GM18508 (cell line): ENCODE results near the gene EFCAB11.

Experiments used
- ATAC-seq: cut with Tn5 transposase; IDR thresholded peaks from one replicate; pipeline ENCODE4 v1.9.1; 2021; ENCODE audit warnings: moderate number of reproducible peaks; ENCODE audit not compliant: insufficient read depth, unreplicated experiment

The EFCAB11 gene

GRCh38 chr14:89781046-89781445 is 173.5 kb downstream of the EFCAB11 start:
- ATAC-seq, result no peak

- ATAC-seq, result no peak
Measured at GRCh38 chr14:89779707-89780106, 174.8 kb downstream of the EFCAB11 start.

- no peak for ATAC-seq
Measured at GRCh38 chr14:89775946-89776345, 178.6 kb downstream of the EFCAB11 start.

- no peak for ATAC-seq
Measured at GRCh38 chr14:89775151-89775550, 179.4 kb downstream of the EFCAB11 start.

GRCh38 chr14:89773644-89774316 is 180.8 kb downstream of the EFCAB11 start:
- peak; percentile 63 for ATAC-seq

GRCh38 chr14:89773151-89773550 is 181.4 kb downstream of the EFCAB11 start:
- no peak for ATAC-seq

GRCh38 chr14:89771251-89771650 is 183.3 kb downstream of the EFCAB11 start:
- ATAC-seq, result no peak

- ATAC-seq, result no peak
Measured at GRCh38 chr14:89767861-89768268, 186.7 kb downstream of the EFCAB11 start.

GRCh38 chr14:89767131-89767530 is 187.4 kb downstream of the EFCAB11 start:
- no peak for ATAC-seq

- no peak for ATAC-seq
Measured at GRCh38 chr14:89765346-89765745, 189.2 kb downstream of the EFCAB11 start.

GRCh38 chr14:89760086-89760485 is 194.4 kb downstream of the EFCAB11 start:
- ATAC-seq, result no peak

GRCh38 chr14:89757313-89757939 is 197.1 kb downstream of the EFCAB11 start:
- no peak for ATAC-seq

- ATAC-seq, result no peak
Measured at GRCh38 chr14:89755816-89756215, 198.7 kb downstream of the EFCAB11 start.

GRCh38 chr14:89753828-89754412 is 200.6 kb downstream of the EFCAB11 start:
- ATAC-seq, result no peak

GRCh38 chr14:89750908-89751392 is 203.6 kb downstream of the EFCAB11 start:
- no peak for ATAC-seq

- ATAC-seq, result no peak
Measured at GRCh38 chr14:89750281-89750755, 204.2 kb downstream of the EFCAB11 start.

GRCh38 chr14:89748004-89748403 is 206.5 kb downstream of the EFCAB11 start:
- no peak for ATAC-seq

- no peak for ATAC-seq
Measured at GRCh38 chr14:89747126-89747525, 207.4 kb downstream of the EFCAB11 start.

GRCh38 chr14:89746654-89747053 is 207.9 kb downstream of the EFCAB11 start:
- no peak for ATAC-seq

GRCh38 chr14:89746135-89746534 is 208.4 kb downstream of the EFCAB11 start:
- ATAC-seq, result no peak
